Measurements from ENCODE around the gene SHKBP1. TPM values are rescaled to one million over a fixed set of nuclear protein-coding genes. Genes with fewer than 3 reads are reported as not detected.

SHKBP1 gene
- total and polyA plus RNA-seq, 2 of the 4 experiments (the other 2 are of a cell fraction) = 15.6 to 94.0 TPM

- no CpG with 5 or more reads among the region's 6 CpGs for WGBS, 2 experiments (ENCODE audit: extremely low coverage in 2 of 2, insufficient read length in 1 of 2)
- no peaks in the 10 kb centered on the region; the same call in 1 of the 2 replicates for H3K9me1 ChIP-seq (ENCODE audit: insufficient read depth, low read length)
- POLR2A ChIA-PET (ENCODE audit: unreplicated experiment) = no interaction called here
- H3K4ac ChIP-seq (ENCODE audit: low read depth, low read length) = no peak overlapping the region
- no peak overlapping the region for H4K8ac ChIP-seq (ENCODE audit: low read depth in 2 of 2, low read length in 2 of 2)
- no peak overlapping the region for H3K18ac ChIP-seq (ENCODE audit: low read depth, low read length)
- in situ Hi-C loops (cut with MboI; ENCODE audit: low sequenced_read_pairs) = no loop called here
- H2AK5ac ChIP-seq (ENCODE audit: low read depth, low read length) = no peak overlapping the region
- no peak overlapping the region for H2AK9ac ChIP-seq (replicated peaks; ENCODE audit: low read depth, low read length, poor library complexity)
- H4K20me1 ChIP-seq (ENCODE audit: insufficient read depth, low read length) = no peaks in the 10 kb centered on the region
- H3K14ac ChIP-seq (replicated peaks; ENCODE audit: low read depth, low read length) = no peak overlapping the region
- H3K56ac ChIP-seq (ENCODE audit: extremely low read depth, insufficient read depth, low read length) = no peak overlapping the region
- H3K4me3 ChIP-seq (ENCODE audit: insufficient read depth, low read depth, low read length) = no peak overlapping the region
- no peak overlapping the region for H3K4me2 ChIP-seq (ENCODE audit: low read depth, low read length)
- H2BK20ac ChIP-seq (ENCODE audit: low read depth, low read length) = no peak overlapping the region
- CTCF ChIA-PET = no interaction called here
- DNase-seq (no peak), ATAC-seq (ENCODE audit: low read depth) (no peak)
- no peak for TF ChIP-seq ELK1 (IDR thresholded peaks at IDR 0.05; ENCODE audit: borderline replicate concordance, low read depth, low read length)
- TF ChIP-seq POLR2A (IDR thresholded peaks at IDR 0.05; ENCODE audit: low read depth, low read length) = no peak
- TF ChIP-seq MAZ (IDR thresholded peaks at IDR 0.05; ENCODE audit: borderline replicate concordance, low read depth, low read length) = no peak
- no peak for TF ChIP-seq FOS (IDR thresholded peaks at IDR 0.05; ENCODE audit: low read depth, low read length)
- no peak for TF ChIP-seq MXI1 (IDR thresholded peaks at IDR 0.05; ENCODE audit: borderline replicate concordance, low read depth, low read length)
- no peak for TF ChIP-seq CHD1 (IDR thresholded peaks at IDR 0.05; ENCODE audit: low read depth, low read length)
- no peak for TF ChIP-seq RFX5 (IDR thresholded peaks at IDR 0.05; ENCODE audit: low read depth, low read length)
- no peak for TF ChIP-seq NFE2L2 (IDR thresholded peaks at IDR 0.05; ENCODE audit: low read depth, low read length)
- no peak for TF ChIP-seq RCOR1 (IDR thresholded peaks at IDR 0.05; ENCODE audit: insufficient replicate concordance, low read length)
- TF ChIP-seq RAD21 (IDR thresholded peaks at IDR 0.05; ENCODE audit: low read length) = no peak
- no peak for TF ChIP-seq MAFK (IDR thresholded peaks at IDR 0.05; ENCODE audit: low read depth, low read length)
- no peak for TF ChIP-seq CTCF (conservative IDR thresholded peaks at IDR 0.05; ENCODE audit: low read depth, low read length)
- TF ChIP-seq USF2 (IDR thresholded peaks at IDR 0.05; ENCODE audit: low read depth, low read length) = no peak
- no peak for TF ChIP-seq CEBPB (IDR thresholded peaks at IDR 0.05; ENCODE audit: low read depth, low read length)
- no peak for TF ChIP-seq SMC3 (IDR thresholded peaks at IDR 0.05; ENCODE audit: low read depth, low read length)
- no peak for TF ChIP-seq BHLHE40 (IDR thresholded peaks at IDR 0.05; ENCODE audit: low read depth, low read length)
- no peak overlapping the region for H2BK15ac ChIP-seq (ENCODE audit: low read depth, low read length)
- no peak overlapping the region for H3K27ac ChIP-seq (ENCODE audit: insufficient read depth, low read length)
- no peak overlapping the region for H3K23ac ChIP-seq (ENCODE audit: low read depth, low read length)
- H4K5ac ChIP-seq (ENCODE audit: low read depth, low read length) = no peak overlapping the region
- intact Hi-C loops (cut with micrococcal nuclease) = loop anchor here (10.0 kb wide), 1 partner anchor 63 kb away; the partner anchor contains the start of genes BLVRB and SPTBN4
- no peak overlapping the region for H2BK5ac ChIP-seq (ENCODE audit: low read depth, low read length, poor library complexity, severe bottlenecking)
- peaks cover 15% of the 10 kb centered on the region for H3K27me3 ChIP-seq (ENCODE audit: control insufficient read depth, insufficient read depth, low read length)
- no peak overlapping the region for H3K9ac ChIP-seq (ENCODE audit: low read depth, low read length)
- no peaks in the 10 kb centered on the region for H3K36me3 ChIP-seq (ENCODE audit: control insufficient read depth, insufficient read depth, low read length)
- H3K9me3 ChIP-seq (ENCODE audit: control insufficient read depth, insufficient read depth, low read length) = no peaks in the 10 kb centered on the region
- BruUV-seq (replicated peaks) = no TSS peak
- H2BK120ac ChIP-seq (ENCODE audit: low read depth, low read length) = no peak overlapping the region
- no peaks in the 10 kb centered on the region for H3K79me1 ChIP-seq (ENCODE audit: low read depth in 1 of 2, low read length in 2 of 2)
- H4K91ac ChIP-seq (ENCODE audit: insufficient read depth, low read depth, low read length) = no peak overlapping the region
- H3K4me1 ChIP-seq (ENCODE audit: control insufficient read depth, insufficient read depth, low read length) = peaks cover 3% of the 10 kb centered on the region; the same call in 1 of the 2 replicates
- dilution Hi-C loops (cut with HindIII; ENCODE audit: low sequenced_read_pairs, unreplicated experiment) = no loop called here
- H2AFZ ChIP-seq (replicated peaks; ENCODE audit: low read length, poor library complexity) = no peak overlapping the region
Observed at GRCh38 chr19:40528078-40528477, 48.6 kb upstream of the SHKBP1 start.

Data from IMR-90 (cell line).